Left ventricle myocardium inferior (tissue), 1 donor: ENCODE measurements around the gene TEX35. TPM values are rescaled to one million over a fixed set of nuclear protein-coding genes. Genes with fewer than 3 reads are reported as not detected.

Experiments used
- DNase-seq: peaks from one replicate; pipeline ENCODE4 v3.0.0-alpha.2; 2020
- H3K27ac ChIP-seq: fragments of 200-600 bp; replicated peaks from 2 replicates; pipeline ENCODE4 v1.8.0; 2021
- H3K27me3 ChIP-seq: fragments of 200-600 bp; 2 replicates; pipeline ENCODE4 v1.8.0; 2021; ENCODE audit warnings: low read depth
- H3K36me3 ChIP-seq: fragments of 200-600 bp; 2 replicates; pipeline ENCODE4 v1.8.0; 2021
- H3K4me1 ChIP-seq: fragments of 200-600 bp; 2 replicates; pipeline ENCODE4 v1.8.0; 2021
- H3K4me3 ChIP-seq: fragments of 200-600 bp; 2 replicates; pipeline ENCODE4 v1.8.0; 2021; ENCODE audit warnings: mild to moderate bottlenecking, moderate library complexity
- H3K9me3 ChIP-seq: fragments of 200-600 bp; replicated peaks from 2 replicates; pipeline ENCODE4 v1.8.0; 2021
- intact Hi-C: fragments of 100-400 bp; cut with micrococcal nuclease; formaldehyde crosslinking; loops from one replicate; pipeline ENCODE4 v1.11.0; 2022
- total RNA-seq: library from RNA; stranded (reverse); fragmentation: NEBNext Ultra II Directional; extraction: Animal tissue kit (Norgen Biotek cat#: 25700); gene quantifications from one replicate; pipeline ENCODE4 v1.2.1, GENCODE V29; 2021
- TF ChIP-seq, protein P1 (sequence below): fragments of 200-600 bp; IDR thresholded peaks from 2 replicates; pipeline ENCODE4 v1.8.0; 2021; ENCODE audit warnings: antibody characterized with exemption, mild to moderate bottlenecking, borderline replicate concordance
- donor health status: DM: no; HTN: yes; CAD: no; lungs with severe emphysema.

The TEX35 gene
- total RNA-seq, 1 donor from 2014 or later = not detected

- DNase-seq = no peak
- intact Hi-C loops = no loop called here
- Histone ChIP-seq H3K27me3 (no peaks in the 10 kb centered on the region), H3K36me3 (no peaks in the 10 kb centered on the region), H3K4me3 (no peak overlapping the region), H3K4me1 (no peaks in the 10 kb centered on the region), H3K9me3 (peaks cover 4% of the 10 kb centered on the region), H3K27ac (no peak overlapping the region)
- TF ChIP-seq, protein P1, sequence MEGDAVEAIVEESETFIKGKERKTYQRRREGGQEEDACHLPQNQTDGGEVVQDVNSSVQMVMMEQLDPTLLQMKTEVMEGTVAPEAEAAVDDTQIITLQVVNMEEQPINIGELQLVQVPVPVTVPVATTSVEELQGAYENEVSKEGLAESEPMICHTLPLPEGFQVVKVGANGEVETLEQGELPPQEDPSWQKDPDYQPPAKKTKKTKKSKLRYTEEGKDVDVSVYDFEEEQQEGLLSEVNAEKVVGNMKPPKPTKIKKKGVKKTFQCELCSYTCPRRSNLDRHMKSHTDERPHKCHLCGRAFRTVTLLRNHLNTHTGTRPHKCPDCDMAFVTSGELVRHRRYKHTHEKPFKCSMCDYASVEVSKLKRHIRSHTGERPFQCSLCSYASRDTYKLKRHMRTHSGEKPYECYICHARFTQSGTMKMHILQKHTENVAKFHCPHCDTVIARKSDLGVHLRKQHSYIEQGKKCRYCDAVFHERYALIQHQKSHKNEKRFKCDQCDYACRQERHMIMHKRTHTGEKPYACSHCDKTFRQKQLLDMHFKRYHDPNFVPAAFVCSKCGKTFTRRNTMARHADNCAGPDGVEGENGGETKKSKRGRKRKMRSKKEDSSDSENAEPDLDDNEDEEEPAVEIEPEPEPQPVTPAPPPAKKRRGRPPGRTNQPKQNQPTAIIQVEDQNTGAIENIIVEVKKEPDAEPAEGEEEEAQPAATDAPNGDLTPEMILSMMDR = no peak
Measured at GRCh38 chr1:178520803-178521202, 7.9 kb downstream of the TEX35 start.

- TF ChIP-seq, protein P1 = no peak
- Histone ChIP-seq H3K9me3 (peaks cover 4% of the 10 kb centered on the region), H3K36me3 (no peaks in the 10 kb centered on the region), H3K27me3 (no peaks in the 10 kb centered on the region), H3K4me1 (no peaks in the 10 kb centered on the region), H3K27ac (no peak overlapping the region), H3K4me3 (no peak overlapping the region)
- intact Hi-C loops = no loop called here
- DNase-seq = no peak
Measured at GRCh38 chr1:178521241-178521640, 8.3 kb downstream of the TEX35 start.

GRCh38 chr1:178527117-178527516 is 14.2 kb downstream of the TEX35 start:
- H3K27me3 ChIP-seq = no peaks in the 10 kb centered on the region
- H3K27ac ChIP-seq = no peak overlapping the region
- no peak overlapping the region for H3K4me3 ChIP-seq
- H3K4me1 ChIP-seq = peaks cover 4% of the 10 kb centered on the region
- no peaks in the 10 kb centered on the region for H3K36me3 ChIP-seq
- H3K9me3 ChIP-seq = peaks cover 4% of the 10 kb centered on the region
- TF ChIP-seq, protein P1 = no peak
- intact Hi-C loops = no loop called here
- no peak for DNase-seq

DNA sequence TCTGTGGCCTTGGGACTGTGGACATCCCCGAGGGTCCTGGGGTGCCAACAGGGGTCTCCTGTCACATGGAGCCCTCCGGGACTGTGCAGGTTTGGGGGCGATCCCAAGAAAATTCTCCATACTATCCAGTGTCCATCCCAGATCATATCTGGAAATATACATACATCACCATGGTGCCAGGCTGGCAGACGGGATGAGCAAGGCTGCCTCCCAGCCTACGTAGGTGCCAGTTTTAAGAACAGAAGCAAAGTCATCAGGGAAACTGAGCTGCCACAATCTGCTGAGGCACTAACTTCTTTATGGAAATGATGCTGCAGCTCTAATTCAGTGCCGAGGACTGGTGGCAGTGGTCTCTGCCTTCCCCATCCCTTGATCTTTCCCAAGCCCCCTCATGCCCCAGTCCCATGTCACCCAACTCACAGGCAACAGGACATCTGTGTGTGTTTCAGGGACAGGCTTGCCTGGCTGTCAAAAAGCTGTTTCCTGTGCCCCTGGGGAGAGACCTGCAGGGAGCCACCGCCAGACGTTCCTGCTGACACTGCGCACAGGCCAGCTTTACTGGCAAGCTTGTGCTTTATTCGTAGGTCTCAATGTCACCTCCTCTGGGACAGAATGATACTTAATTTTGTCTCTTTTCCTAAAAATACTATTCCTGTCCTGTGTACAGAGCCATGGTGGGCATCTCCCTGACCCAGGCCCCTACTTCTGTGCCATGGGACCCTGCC is 15.5 kb downstream of the TEX35 start:
- Histone ChIP-seq H3K36me3 (no peaks in the 10 kb centered on the region), H3K27ac (no peak overlapping the region), H3K9me3 (peaks cover 4% of the 10 kb centered on the region), H3K27me3 (no peaks in the 10 kb centered on the region), H3K4me1 (peaks cover 9% of the 10 kb centered on the region), H3K4me3 (no peak overlapping the region)
- TF ChIP-seq, protein P1 = no peak
- no peak for DNase-seq
- intact Hi-C loops = no loop called here

DNA sequence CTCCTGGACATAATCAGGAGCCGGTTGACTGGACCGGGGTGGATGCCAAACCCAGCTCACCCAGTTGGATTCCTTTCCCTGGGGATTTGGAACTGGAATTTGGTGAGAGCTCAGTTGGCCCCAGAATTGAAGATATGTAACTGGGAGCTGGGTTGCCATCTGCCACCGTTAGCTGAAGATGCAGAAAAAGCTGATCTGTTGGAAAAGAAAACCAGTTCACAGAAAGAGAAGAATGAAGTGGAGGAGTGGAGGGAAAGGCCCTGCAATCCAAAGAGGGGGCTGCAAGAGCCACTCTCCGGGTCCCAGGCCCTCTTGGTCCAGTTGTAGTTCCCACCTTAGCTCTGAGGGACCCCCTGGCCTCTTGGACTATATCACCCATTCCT is 16.0 kb downstream of the TEX35 start:
- no peak for DNase-seq
- H3K4me1 ChIP-seq = peaks cover 9% of the 10 kb centered on the region
- no peak overlapping the region for H3K27ac ChIP-seq
- no peak overlapping the region for H3K4me3 ChIP-seq
- no peaks in the 10 kb centered on the region for H3K36me3 ChIP-seq
- intact Hi-C loops = no loop called here
- no peaks in the 10 kb centered on the region for H3K27me3 ChIP-seq
- TF ChIP-seq, protein P1 = no peak
- peaks cover 4% of the 10 kb centered on the region for H3K9me3 ChIP-seq
